Smooth muscle cell of the brain vasculature (primary cell): ENCODE measurements around the gene DHODH.

ENCODE experiments used
- DNase-seq: peaks from one replicate; pipeline ENCODE4 v3.0.0-alpha.2; 2012; ENCODE audit warnings: low read depth, low spot score

DHODH gene

DNA sequence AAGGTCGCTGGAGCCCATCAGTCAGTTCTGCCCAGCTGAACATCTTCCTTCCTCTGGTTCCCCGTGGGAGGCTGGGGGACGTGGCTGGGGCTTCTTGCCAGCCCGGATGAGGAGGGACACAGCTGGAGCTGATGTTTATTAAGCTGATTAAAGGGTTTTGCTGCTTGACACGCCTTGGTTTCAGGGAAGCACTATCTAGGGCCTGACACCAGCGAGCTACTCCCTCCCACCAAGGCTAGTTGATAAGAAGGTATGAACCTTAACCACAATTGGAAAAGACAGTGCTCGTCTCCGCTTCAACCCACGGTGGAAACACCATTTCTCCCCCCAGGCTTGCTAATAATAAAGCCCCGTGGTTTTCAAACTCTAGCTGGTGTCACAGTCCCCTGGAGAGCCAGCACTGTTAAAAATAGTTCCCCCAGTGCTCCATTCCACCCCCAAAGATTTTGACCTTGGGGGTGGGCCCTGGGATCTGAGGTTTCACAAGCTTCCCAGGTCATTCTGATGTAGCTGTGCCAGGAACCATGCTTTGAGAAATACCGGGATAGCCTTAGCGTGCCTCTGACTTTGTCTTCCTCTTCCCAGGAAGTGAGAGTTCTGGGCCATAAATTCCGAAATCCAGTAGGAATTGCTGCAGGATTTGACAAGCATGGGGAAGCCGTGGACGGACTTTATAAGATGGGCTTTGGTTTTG lies 5.5 kb downstream of the DHODH start:
- DNase-seq: no peak

DNA sequence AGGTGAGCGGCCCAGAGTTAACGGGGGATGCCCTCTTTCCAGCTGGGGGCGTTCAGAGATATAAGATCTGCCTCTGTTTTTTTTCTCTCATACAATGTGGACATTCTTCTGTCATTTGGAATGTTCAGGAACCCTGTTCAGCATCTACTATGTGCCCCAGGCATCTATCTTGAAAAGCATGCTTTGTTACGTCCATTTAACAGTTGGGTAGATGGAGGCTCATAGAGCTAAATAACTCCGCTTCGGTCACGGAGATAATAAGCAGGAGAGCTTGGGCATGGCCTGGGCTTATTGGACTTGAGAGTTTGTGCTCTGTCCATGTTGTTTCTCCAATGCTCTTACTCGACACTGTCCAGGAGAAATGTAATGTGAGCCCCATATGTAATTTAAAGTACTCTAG lies 6.1 kb downstream of the DHODH start:
- no peak for DNase-seq

DNA sequence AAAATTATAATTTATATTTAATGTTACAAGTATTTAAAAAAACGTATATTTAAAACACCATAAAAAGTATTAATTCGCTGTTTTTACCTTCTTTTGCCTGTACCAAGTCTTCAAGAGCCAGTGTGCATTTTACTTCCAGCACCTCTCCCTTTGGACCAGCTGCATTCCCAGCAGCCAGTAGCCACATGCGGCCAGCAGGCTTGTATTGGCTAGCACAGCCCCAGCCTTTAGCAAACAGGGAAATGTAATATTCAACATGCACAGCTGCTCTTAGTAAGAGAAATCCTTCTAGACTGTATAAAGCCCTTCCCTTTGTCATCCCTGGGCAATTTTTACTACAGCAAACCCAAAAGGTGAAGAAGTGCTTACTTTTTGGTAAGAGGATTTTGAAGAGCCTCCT lies 6.6 kb downstream of the DHODH start:
- no peak for DNase-seq

DNA sequence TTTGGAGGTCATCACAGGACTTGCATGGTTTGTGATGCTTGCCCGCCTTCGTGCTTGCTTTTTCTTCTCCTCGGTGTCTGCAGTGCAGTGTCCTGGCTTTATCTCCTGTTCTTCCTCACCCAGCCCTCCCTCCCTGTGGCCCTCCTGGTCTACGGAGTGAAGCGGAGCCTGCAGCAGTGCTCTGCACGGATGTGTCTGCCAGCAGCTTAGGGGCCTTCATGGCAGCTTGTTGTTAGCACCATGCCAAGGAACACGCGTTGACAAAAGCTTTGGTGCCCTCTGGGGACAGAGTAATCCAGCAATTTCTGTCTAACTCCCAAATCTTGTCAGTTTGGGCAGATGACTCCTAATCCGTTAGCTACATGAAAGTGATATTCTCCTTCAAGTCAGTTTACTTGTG lies 9.9 kb downstream of the DHODH start:
- DNase-seq: no peak

DNA sequence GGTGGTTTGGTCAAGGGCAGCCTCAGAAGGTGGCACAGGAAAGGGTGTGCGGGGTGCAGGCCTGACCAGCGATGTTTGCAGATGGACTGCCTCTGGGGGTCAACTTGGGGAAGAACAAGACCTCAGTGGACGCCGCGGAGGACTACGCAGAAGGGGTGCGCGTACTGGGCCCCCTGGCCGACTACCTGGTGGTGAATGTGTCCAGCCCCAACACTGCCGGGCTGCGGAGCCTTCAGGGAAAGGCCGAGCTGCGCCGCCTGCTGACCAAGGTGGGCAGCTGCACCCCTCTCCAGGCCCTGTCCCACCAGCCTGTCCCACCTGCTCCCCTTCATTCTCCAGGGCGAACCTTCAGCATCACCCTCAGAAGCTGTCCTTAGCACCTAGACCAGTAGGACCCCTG lies 12.5 kb downstream of the DHODH start:
- DNase-seq: no peak

DNA sequence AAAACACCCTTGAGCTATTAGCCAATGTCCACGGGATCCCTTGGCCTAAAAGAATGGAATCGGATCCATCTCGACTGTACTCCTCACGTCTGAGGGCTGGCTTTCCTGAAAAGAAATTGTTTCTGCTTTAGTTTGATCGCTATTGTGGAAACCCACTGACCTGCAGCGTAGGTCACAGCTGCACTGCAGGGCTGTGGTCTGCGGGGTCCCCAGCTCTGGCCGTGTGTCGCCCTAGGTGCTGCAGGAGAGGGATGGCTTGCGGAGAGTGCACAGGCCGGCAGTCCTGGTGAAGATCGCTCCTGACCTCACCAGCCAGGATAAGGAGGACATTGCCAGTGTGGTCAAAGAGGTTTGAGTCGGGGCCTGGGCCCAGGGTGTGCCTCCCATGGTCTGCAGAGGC lies 13.6 kb downstream of the DHODH start:
- DNase-seq: no peak

DNA sequence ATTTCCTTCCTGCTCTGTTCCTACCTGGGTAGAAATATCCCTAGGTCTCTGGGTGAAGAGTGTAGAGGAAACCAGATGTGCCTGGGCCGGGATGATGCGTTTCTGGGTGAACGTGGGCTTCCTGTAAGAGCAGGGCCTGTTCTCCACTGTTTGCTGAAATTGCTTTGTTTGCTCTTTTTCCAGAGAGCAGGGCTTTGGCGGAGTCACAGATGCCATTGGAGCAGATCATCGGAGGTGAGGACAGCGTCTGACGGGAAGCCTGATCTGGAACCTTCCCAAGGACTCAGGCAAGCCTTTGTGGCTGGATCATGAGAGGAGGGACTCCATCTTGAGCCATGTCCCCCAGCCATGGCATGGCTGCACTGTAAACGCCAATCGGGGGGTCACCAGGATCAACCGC lies 15.4 kb downstream of the DHODH start:
- no peak for DNase-seq

DNA sequence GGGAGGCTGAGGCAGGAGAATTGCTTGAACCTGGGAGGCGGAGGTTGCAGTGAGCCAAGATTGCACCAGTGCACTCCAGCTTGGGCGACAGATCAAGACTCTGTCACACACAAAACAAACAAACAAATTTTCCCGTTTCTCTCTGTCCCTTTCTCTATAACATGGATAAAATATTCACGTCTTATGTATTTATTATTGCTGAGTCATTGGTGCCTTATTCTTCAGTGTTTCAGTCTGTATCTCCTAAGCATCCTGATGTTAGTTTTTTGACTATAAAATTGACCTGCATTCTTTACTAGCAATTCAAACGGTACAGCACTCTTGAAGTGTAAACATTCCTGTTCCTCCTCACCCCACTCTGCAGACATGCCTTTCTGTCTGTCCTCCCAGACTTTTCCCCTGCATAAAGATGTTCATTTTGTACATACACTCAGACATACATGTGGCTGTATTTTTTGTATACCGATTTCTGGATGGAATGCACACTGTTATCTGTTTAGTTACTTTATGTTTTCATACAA lies 16.4 kb downstream of the DHODH start:
- DNase-seq: no peak

DNA sequence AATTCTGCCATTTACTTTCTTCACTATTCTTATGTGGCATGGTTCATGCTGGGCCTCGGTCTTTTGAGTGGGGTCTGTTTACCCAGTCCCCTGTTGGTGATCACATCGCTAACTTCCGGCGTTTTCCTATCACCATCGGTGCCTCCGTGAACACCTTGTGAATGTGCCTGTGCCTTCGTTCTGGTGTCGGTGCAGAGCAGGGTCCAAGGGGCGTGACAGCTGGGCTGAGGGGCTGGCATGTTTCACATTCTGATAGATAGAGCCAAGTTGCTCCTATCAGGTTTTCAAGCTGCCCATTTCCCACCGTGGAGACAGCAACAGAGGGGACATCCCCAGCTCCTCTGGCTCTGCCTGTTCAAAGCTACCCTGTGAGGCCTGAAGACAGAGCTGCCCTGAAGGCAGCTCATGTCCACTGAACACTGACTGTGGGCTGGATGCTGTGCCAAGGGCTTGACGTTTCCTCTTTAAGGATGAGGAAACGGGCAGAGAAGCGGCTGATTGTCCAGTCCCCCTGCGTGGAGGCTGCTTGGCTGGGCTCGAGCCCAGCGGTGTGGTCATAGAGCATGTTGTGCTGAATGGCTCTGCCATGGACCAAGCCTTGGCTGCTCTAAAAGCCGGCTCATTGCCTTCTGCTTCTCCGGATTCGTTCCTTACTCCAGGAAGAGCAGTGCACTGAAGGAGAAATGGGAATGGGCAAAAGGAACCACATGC lies 17.0 kb downstream of the DHODH start:
- DNase-seq: no peak

DNA sequence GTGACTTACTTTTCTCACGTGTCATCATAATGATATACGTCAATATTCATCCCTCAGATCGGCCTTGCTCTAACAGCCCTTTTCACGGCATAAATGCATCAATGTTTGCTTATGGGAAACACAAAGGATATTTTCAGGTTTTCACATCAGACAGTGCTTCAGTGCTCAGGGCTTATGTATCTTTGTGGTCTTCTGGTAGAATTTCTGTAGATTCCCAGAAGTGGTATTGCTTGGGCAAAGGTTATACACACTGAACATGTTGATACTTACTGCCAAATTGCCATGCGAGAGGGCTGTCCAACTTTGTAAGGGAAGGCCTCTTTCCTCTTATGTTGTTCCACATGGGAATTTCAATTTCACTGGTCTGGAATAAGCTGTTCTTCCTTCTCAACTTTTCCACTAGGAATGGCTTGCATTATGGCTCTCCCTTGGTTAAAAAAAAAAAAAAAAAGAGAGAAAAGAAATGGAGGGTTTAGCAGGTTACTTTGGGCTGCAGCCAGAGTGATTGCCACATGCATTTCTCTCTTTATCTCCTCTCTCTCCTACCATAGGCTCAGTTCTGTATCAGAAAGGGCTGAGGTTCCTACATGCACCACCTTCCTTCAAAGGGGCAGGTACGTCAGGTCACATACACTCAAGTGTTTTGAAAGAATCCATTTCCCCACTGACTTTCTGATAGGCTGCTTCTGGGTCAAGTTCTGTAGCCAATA lies 19.3 kb downstream of the DHODH start:
- no peak for DNase-seq

DNA sequence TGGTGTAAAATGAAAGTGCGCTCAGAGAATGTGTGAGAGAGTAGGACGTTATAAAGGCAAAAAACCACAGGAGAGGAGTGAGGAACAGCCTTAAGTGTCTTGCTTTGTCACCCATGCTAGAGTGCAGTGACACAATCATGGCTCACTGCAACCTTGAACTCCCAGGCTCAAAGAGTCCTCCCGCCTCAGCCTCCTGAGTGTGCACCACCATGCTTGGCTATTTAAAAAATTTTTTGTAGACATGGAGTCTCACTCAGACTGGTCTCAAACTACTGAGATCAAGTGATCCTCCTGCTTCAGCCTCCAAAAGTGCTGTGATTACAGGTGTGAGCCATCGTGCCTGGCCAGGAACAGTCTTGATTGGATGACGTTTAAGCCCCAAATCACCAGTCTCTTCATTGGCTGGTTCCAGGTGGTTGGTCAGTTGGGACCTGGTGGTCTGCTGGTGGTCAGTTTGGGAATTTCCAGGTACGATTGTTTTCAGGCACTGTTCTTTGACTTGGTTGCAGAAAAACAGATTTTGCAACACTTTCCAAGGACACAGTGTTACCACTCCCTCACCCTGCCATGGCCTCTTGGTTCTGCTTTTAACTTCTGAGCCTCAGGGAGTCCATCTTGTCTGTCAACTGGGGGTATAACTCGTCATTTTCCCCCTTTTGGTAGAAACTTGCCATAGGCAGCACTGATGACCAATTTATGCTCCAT lies 21.2 kb downstream of the DHODH start:
- no peak for DNase-seq

DNA sequence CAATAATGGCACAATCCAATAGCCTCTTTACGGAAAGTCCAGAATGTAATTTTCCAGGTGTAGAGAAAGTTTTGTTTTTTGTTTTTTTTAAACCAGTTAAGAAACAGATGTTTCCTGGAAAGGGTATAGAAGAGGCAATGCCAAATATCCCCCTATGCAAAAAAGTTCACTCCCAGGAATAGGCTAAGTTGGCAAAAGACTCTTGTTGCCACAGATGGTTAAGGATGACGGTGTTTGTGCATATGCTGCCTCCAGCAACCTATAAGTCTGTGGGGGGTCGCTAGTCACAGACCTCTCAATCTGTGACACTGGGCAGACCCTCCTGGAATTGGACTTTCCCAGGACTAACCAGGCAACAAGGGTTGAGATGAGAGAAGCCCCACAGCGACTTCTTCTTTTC lies 24.9 kb downstream of the DHODH start:
- DNase-seq: no peak

DNA sequence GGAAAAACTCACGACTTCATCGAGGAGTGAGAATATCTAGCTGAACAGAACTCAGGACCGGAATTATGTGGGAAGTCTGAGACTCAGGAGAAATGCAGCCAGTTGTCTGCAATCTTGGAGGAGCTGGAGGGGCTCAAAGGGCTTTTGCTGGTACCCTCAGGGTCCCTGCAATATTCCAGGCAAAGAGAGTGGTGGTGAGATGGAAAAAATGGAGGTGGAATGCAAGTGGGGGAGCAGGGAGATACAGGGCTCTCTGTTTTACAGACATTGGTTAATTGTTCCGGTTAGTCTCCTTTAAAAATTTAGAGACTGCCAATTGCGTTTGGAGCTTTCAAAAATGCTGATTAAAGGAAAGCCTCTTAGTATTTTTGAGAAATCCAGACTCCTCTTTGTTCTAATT lies 27.6 kb downstream of the DHODH start:
- no peak for DNase-seq

DNA sequence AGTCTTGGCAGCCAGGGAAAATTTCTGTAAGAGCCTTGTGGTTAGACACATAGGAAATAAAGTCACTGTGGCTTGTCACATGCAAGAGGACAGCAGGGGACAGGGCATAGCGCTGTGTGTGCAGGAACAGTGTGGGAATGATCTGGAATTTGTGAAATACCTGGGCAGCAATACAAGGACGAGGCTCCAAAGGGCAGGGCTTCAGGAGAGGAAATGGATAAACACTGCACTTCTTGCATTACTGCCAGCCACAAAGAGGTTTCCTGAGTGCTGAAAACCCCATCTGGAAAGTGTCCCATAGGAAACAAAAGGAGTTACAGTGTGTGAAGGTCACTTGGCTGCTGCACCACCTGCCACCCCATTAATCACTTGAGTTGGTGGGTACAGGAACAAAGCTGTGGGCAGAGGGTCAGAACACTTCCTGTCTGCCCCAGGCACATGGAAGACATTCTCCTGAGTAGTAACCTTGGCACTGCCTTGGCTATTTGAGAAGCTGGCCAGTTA lies 33.7 kb downstream of the DHODH start:
- no peak for DNase-seq

DNA sequence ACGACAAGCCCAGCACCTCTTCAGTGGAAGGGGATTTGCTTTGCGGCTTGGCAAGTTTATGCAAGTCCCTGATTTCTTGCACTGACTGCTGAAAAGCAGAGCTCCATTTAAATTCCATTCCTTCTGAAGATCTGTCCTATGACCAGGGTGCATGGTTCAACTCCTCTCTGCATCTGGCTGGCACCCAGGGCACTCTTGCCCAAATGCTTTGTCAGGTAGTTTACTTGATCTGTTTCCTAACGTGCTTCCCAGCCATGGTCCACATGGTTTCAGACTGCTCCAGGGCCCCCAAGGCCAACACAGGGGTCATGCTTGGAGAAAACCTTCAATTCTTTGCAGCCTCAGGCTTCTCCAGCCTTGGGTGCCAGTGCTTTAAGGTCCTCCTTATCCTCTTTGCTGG lies 34.5 kb downstream of the DHODH start:
- DNase-seq: no peak

DNA sequence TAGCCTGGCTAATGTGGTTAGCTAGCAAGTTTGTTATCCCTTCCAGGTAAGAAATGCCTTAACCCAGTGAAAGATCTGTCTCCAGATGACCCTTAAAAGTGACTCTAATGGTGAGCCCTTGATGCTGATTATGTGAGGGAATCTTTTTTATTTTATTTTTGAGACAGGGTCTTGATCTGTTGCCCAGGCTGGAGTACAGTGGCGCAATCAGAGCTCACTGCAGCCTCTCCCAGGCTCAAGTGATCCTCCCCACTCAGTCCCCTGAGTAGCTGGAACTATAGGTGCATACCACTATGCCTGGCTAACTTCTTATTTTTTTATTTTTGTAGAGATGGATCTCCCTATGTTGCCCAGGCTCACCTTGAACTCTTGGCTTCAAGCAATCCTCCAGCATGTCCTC lies 35.0 kb downstream of the DHODH start:
- DNase-seq: no peak

DNA sequence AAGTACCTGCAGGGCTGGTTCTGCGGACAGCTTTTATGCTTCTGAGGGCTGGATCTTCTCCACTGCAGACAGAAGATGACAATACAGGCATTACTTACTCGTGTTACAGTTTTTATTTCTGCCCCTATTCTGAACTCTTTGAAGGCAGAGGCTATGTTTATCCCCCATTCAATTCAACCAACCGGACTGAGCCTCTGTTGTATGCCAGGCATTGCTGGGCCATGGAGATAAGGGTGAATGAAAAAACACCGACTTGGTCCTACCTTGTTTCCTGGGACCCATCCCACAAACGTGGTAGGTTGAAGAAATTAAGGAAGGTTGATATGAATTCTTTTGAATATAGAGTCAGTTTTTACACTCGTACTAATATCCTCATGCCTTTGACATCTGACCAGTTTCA lies 35.8 kb downstream of the DHODH start:
- DNase-seq: no peak

DNA sequence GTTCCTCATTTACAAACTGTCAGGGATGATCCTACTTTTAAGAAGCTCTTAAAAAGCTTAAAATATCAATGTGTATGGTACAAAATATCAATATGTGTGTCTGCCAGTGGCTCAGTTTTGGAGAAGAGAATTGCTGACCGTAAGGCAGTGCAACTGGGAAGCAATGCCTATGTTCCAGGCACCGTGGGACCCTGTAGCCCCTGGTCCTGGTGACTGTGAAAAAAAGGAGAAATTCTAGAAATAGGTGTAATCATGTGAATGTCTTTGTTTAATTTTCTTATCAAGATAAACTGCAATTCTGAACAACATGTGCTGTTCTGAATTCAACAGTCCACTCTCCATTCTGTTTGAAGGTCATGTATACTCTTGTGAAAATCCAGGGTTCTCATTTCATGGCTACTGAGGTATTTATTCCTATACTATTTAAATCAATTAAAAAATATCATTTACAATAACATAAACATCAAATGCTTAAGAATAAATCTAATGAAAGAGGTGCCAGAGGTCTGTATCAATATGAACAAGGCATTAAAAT lies 36.3 kb downstream of the DHODH start:
- DNase-seq: no peak

DNA sequence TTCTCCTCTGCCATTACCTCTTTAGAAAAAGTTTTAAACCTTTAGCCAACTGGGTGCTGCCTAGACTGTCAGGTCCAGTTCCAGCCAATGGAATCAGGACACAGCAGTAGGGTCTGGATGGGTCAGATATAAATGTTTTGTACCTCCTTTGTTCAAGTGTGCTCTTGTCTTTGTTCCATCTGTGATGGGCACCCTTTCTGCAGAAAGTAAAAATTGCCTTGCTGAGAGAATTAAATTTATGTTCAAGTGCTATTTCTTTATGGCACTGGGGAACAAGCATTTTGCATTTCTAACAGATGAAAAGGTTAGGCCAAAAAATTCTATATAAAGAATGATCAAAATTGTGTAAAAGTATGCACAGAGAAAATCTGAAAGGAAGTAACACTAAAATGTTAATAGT lies 40.6 kb downstream of the DHODH start:
- DNase-seq: no peak

DNA sequence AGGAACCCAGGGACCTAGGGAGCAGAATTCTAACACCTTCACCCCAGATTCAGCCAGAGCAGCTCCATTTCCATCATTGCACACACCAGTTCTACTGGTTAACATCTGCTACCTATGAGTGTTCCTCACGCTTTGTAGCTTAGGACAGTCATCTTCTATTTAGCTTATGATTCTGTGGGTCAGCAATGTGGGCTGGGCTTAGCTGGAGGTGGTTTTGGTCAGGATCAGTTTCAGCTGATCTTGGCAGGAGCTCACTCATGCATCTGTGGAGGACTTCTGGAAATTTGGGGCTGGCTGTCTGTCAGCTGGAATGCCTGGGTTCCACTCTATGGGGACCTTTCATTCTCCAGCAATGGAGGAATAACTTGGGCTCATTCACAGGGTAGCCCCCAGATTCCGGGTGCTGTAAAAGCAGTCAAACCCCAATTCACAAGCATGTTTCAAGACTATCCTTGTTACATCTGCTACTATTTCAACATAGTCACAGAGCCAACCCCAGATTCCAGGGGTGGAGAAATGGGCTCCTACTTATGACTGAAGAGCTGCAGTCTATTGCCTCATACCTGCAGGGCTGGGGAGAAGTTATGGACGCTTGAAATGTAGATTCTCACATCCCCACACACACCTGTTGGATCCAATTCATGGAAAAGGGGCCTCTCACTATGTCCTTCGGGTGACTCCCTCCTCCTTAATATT lies 42.4 kb downstream of the DHODH start:
- no peak for DNase-seq

DNA sequence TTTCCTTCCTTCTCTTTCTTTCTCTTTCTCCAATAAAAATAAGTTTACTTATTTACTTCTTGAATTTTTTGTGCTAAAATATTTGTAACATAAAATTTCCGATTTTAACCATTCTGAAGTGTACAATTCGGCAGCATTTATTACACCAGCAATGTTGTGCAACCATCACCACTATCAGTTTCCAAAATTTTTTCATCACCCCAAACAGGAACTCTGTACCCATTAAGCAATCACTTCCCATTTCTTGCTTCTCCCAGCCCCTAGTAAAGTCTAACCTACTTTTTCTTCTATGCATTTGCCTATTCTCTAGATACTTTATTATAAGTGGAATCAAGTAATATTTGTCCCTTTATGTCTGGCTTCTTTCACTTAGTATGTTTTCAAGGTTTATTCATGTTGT lies 43.3 kb downstream of the DHODH start:
- DNase-seq: no peak
